Tibial artery (tissue), 4 donors: ENCODE measurements around the gene SLC26A3.
A peak's percentile ranks its signal among the peaks of the same experiment; 100 is the strongest.

Experiments used
- DNase-seq, 2 donors: peaks; one replicate each; pipeline ENCODE4 v3.0.0-alpha.2; 2019
- H3K27ac ChIP-seq, 2 donors: fragments of 200-600 bp; sonication (generic) in 1 of 2; 1 replicate in 1 of 2; 2 replicates in 1 of 2; pipeline ENCODE4 v1.5.1; 2018 to 2019; ENCODE audit warnings: mild to moderate bottlenecking in 1 of 2
- H3K27me3 ChIP-seq, 2 donors: fragments of 200-600 bp; sonication (generic) in 1 of 2; one replicate each; pipeline versions ENCODE4 v1.5.1 to v1.6.0; 2016 to 2019
- H3K36me3 ChIP-seq, 3 donors: fragments of 200-600 bp; sonication (generic) in 2 of 3; one replicate each; pipeline ENCODE4 v1.5.1; 2016 to 2019; ENCODE audit warnings: mild to moderate bottlenecking in 2 of 3
- H3K4me1 ChIP-seq, 4 donors: fragments of 200-600 bp; sonication (generic) in 2 of 4; 1 replicate in 3 of 4; 2 replicates in 1 of 4; pipeline ENCODE4 v1.5.1; 2016 to 2019
- H3K4me3 ChIP-seq, 2 donors: fragments of 200-600 bp; sonication (generic) in 1 of 2; 1 replicate in 1 of 2; 2 replicates in 1 of 2; pipeline ENCODE4 v1.5.1; 2018 to 2019; ENCODE audit warnings: mild to moderate bottlenecking in 2 of 2
- H3K9me3 ChIP-seq, 3 donors: fragments of 200-600 bp; sonication (generic) in 1 of 3; one replicate each; pipeline ENCODE4 v1.5.1; 2016 to 2019
- CTCF ChIP-seq, 2 experiments: fragments of 200-600 bp in 1 of 2; fragments of 450-650 bp in 1 of 2; IDR thresholded peaks; one replicate each; pipeline ENCODE4 v1.5.1; 2017 to 2019; ENCODE audit warnings: antibody characterized with exemption in 2 of 2, mild to moderate bottlenecking in 1 of 2, moderate library complexity in 1 of 2
- intact Hi-C: fragments of 100-400 bp; cut with DNase I; formaldehyde crosslinking; loops from one replicate; pipeline ENCODE4 v1.15.0; 2023; ENCODE audit warnings: low total_unique reads

The SLC26A3 gene

GRCh38 chr7:107728276-107728675 lies 74.7 kb downstream of the SLC26A3 start:
- H3K4me1 ChIP-seq = no peaks in the 10 kb centered on the region
- DNase-seq = no peak
- intact Hi-C loops = loop anchor here (5.0 kb wide), 1 partner anchor 266 kb away; no protein-coding TSS in a partner anchor
- no peak for TF ChIP-seq CTCF (IDR thresholded peaks at IDR 0.05)
- H3K4me3 ChIP-seq = no peak overlapping the region
- H3K27ac ChIP-seq = no peak overlapping the region
- no peaks in the 10 kb centered on the region for H3K36me3 ChIP-seq
- H3K27me3 ChIP-seq = peaks cover 0 to 12% of the 10 kb centered on the region in 2 donors
- no peaks in the 10 kb centered on the region for H3K9me3 ChIP-seq

GRCh38 chr7:107726356-107727130 lies 76.5 kb downstream of the SLC26A3 start:
- H3K9me3 ChIP-seq = no peaks in the 10 kb centered on the region
- H3K4me1 ChIP-seq = no peaks in the 10 kb centered on the region
- H3K36me3 ChIP-seq = no peaks in the 10 kb centered on the region
- TF ChIP-seq CTCF (IDR thresholded peaks at IDR 0.05) = no peak
- H3K27ac ChIP-seq = no peak overlapping the region
- peaks cover 0 to 12% of the 10 kb centered on the region in 2 donors for H3K27me3 ChIP-seq
- no peak for DNase-seq
- intact Hi-C loops = loop anchor here (5.0 kb wide), 1 partner anchor 264 kb away; no protein-coding TSS in a partner anchor
- H3K4me3 ChIP-seq = no peak overlapping the region

GRCh38 chr7:107725138-107725740 lies 77.8 kb downstream of the SLC26A3 start:
- peak; percentile 65 to 71 for TF ChIP-seq CTCF (IDR thresholded peaks at IDR 0.05)
- H3K4me3 ChIP-seq = no peak overlapping the region
- intact Hi-C loops = loop anchor here (5.0 kb wide), 1 partner anchor 263 kb away; no protein-coding TSS in a partner anchor

GRCh38 chr7:107723255-107723654 lies 79.8 kb downstream of the SLC26A3 start:
- DNase-seq = no peak
- no peaks in the 10 kb centered on the region for H3K4me1 ChIP-seq
- H3K4me3 ChIP-seq = no peak overlapping the region
- H3K27ac ChIP-seq = no peak overlapping the region
- no peak for TF ChIP-seq CTCF (IDR thresholded peaks at IDR 0.05)
- H3K9me3 ChIP-seq = no peaks in the 10 kb centered on the region
- intact Hi-C loops = no loop called here
- peaks cover 0 to 10% of the 10 kb centered on the region in 2 donors for H3K27me3 ChIP-seq
- H3K36me3 ChIP-seq = no peaks in the 10 kb centered on the region

More at GRCh38 chr7:107725138-107725740, 77.8 kb downstream of the SLC26A3 start:
- DNase-seq = peak in 1 of 2 donors; percentile 27
- no peaks in the 10 kb centered on the region for H3K36me3 ChIP-seq
- no peak overlapping the region for H3K27ac ChIP-seq
- H3K27me3 ChIP-seq = peaks cover 0 to 12% of the 10 kb centered on the region in 2 donors
- no peaks in the 10 kb centered on the region for H3K4me1 ChIP-seq
- no peaks in the 10 kb centered on the region for H3K9me3 ChIP-seq

GRCh38 chr7:107721286-107721685 lies 81.7 kb downstream of the SLC26A3 start:
- DNase-seq = no peak
- intact Hi-C loops = no loop called here
- Histone ChIP-seq H3K27me3 (no peaks in the 10 kb centered on the region), H3K9me3 (no peaks in the 10 kb centered on the region), H3K36me3 (no peaks in the 10 kb centered on the region), H3K4me3 (no peak overlapping the region), H3K4me1 (no peaks in the 10 kb centered on the region), H3K27ac (no peak overlapping the region)
- no peak for TF ChIP-seq CTCF (IDR thresholded peaks at IDR 0.05)
